K562 (cell line): Measurements from ENCODE around the gene MAST4.

Experiments used
- FOXM1 ChIP-seq, 2 experiments: fragments of 450-650 bp in 1 of 2; sonication (generic) in 1 of 2; formaldehyde crosslinking in 1 of 2; IDR thresholded peaks; 2 replicates each; pipeline versions ENCODE4 v1.6.1 to v1.9.0; 2017 to 2022; ENCODE audit warnings: low read depth in 2 of 2, mild to moderate bottlenecking in 2 of 2, missing genetic modification reagents in 1 of 2, moderate library complexity in 1 of 2
- HDAC2 ChIP-seq: fragments of 450-650 bp; IDR thresholded peaks from 2 replicates; pipeline ENCODE4 v1.6.1; 2016; ENCODE audit warnings: mild to moderate bottlenecking
- HIVEP1 ChIP-seq: fragments of 250-450 bp; sonication (Bioruptor Pico); IDR thresholded peaks from 2 replicates; pipeline ENCODE4 v1.4.0; 2020; ENCODE audit warnings: mild to moderate bottlenecking
- MEF2A ChIP-seq: IDR thresholded peaks from 2 replicates; pipeline ENCODE4 v1.6.1; 2011; ENCODE audit warnings: low read depth, mild to moderate bottlenecking, low read length, moderate library complexity; ENCODE audit not compliant: control insufficient read depth
- POLR2A ChIP-seq: fragments of 450-650 bp; conservative IDR thresholded peaks from 2 replicates; pipeline ENCODE4 v1.6.1; 2016
- RBBP5 ChIP-seq: fragments of 200-600 bp; sonication (generic); IDR thresholded peaks from 2 replicates; pipeline ENCODE4 v1.6.1; 2012; ENCODE audit warnings: borderline replicate concordance, mild to moderate bottlenecking, low read length, control low read depth, inconsistent platforms; ENCODE audit not compliant: insufficient read depth, poor library complexity, severe bottlenecking
- RBM15 ChIP-seq: fragments of 200-400 bp; formaldehyde crosslinking; IDR thresholded peaks from 2 replicates; pipeline ENCODE4 v1.6.1; 2018; ENCODE audit warnings: mild to moderate bottlenecking, low read length, moderate library complexity; ENCODE audit not compliant: insufficient read depth
- SMAD1 ChIP-seq: fragments of 150-350 bp; IDR thresholded peaks from 2 replicates; pipeline ENCODE4 v1.6.1; 2014; ENCODE audit warnings: low read length, low read depth; ENCODE audit not compliant: partially characterized antibody
- SMARCE1 ChIP-seq: fragments of 450-650 bp; IDR thresholded peaks from 2 replicates; pipeline ENCODE4 v1.7.1; 2016; ENCODE audit warnings: mild to moderate bottlenecking
- ZFP36 ChIP-seq: fragments of 150-350 bp; IDR thresholded peaks from 2 replicates; pipeline ENCODE4 v1.6.1; 2018; ENCODE audit warnings: low read length, low read depth; ENCODE audit not compliant: partially characterized antibody
- ZNF644 ChIP-seq: fragments of 200-800 bp; sonication (Bioruptor generic); IDR thresholded peaks from 2 replicates; pipeline ENCODE4 v1.6.1; 2016; ENCODE audit warnings: low read depth, missing genetic modification characterization, missing compliant biosample characterization
- TF ChIP-seq, protein P1 (sequence below): fragments of 200-800 bp; sonication (Bioruptor generic); IDR thresholded peaks from 2 replicates; pipeline ENCODE4 v1.6.1; 2016; ENCODE audit warnings: missing genetic modification characterization, missing compliant biosample characterization
- TF ChIP-seq, protein P2 (sequence below): fragments of 250-450 bp; sonication (Bioruptor Pico); IDR thresholded peaks from 2 replicates; pipeline ENCODE4 v1.4.0; 2020; ENCODE audit warnings: mild to moderate bottlenecking, moderate library complexity

DNA sequence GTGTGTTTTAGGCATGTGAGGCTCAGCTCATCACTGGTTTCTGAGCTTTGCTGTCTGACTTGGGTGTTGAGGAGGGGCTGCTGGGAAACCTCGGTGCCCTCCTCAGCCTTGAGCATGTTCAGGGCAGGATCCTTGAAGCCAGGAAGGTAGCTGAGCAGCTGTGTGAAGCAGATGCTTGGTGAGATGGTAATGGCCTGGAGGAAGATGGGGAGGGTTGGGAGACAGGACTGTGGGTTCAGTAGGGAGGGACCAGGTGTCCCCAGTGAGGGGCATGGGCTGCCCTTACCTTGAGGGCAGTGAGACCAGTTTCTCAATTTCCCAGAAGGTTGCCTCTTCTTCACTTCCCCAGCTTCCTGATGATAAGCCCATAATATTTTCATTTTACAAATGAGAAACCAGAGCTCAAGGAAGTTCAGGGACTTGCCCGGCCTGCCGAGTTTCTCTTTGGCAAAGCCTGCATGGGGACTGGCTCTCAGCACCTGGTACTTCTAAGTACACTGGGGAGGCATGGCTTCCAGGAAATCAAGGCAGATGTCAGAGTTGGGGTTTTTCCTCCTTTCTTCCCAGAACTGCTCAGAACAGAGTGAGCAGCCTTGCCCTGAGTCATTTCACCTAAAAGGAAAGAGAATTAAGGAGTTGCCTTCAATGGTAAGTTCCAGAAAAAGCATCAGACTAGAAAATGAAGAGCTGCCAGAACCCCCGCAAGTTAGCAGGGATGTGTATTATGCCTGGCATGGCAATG lies 225.7 kb downstream of the MAST4 start:
- no peak for TF ChIP-seq SMAD1
- TF ChIP-seq RBBP5 = no peak
- TF ChIP-seq, protein P1, sequence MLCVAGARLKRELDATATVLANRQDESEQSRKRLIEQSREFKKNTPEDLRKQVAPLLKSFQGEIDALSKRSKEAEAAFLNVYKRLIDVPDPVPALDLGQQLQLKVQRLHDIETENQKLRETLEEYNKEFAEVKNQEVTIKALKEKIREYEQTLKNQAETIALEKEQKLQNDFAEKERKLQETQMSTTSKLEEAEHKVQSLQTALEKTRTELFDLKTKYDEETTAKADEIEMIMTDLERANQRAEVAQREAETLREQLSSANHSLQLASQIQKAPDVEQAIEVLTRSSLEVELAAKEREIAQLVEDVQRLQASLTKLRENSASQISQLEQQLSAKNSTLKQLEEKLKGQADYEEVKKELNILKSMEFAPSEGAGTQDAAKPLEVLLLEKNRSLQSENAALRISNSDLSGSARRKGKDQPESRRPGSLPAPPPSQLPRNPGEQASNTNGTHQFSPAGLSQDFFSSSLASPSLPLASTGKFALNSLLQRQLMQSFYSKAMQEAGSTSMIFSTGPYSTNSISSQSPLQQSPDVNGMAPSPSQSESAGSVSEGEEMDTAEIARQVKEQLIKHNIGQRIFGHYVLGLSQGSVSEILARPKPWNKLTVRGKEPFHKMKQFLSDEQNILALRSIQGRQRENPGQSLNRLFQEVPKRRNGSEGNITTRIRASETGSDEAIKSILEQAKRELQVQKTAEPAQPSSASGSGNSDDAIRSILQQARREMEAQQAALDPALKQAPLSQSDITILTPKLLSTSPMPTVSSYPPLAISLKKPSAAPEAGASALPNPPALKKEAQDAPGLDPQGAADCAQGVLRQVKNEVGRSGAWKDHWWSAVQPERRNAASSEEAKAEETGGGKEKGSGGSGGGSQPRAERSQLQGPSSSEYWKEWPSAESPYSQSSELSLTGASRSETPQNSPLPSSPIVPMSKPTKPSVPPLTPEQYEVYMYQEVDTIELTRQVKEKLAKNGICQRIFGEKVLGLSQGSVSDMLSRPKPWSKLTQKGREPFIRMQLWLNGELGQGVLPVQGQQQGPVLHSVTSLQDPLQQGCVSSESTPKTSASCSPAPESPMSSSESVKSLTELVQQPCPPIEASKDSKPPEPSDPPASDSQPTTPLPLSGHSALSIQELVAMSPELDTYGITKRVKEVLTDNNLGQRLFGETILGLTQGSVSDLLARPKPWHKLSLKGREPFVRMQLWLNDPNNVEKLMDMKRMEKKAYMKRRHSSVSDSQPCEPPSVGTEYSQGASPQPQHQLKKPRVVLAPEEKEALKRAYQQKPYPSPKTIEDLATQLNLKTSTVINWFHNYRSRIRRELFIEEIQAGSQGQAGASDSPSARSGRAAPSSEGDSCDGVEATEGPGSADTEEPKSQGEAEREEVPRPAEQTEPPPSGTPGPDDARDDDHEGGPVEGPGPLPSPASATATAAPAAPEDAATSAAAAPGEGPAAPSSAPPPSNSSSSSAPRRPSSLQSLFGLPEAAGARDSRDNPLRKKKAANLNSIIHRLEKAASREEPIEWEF (CRISPR knock-in tag) = no peak
- TF ChIP-seq POLR2A = no peak
- TF ChIP-seq HIVEP1 (CRISPR knock-in tag) = no peak
- no peak for TF ChIP-seq RBM15
- TF ChIP-seq HDAC2 = no peak
- no peak for TF ChIP-seq MEF2A
- no peak for TF ChIP-seq ZNF644 (tag)
- TF ChIP-seq FOXM1 (IDR thresholded peaks at IDR 0.05; ENCODE audit: low read depth) = no peak
- TF ChIP-seq FOXM1 (CRISPR knock-in tag; IDR thresholded peaks at IDR 0.05; ENCODE audit: low read depth) = no peak
- TF ChIP-seq, protein P2, sequence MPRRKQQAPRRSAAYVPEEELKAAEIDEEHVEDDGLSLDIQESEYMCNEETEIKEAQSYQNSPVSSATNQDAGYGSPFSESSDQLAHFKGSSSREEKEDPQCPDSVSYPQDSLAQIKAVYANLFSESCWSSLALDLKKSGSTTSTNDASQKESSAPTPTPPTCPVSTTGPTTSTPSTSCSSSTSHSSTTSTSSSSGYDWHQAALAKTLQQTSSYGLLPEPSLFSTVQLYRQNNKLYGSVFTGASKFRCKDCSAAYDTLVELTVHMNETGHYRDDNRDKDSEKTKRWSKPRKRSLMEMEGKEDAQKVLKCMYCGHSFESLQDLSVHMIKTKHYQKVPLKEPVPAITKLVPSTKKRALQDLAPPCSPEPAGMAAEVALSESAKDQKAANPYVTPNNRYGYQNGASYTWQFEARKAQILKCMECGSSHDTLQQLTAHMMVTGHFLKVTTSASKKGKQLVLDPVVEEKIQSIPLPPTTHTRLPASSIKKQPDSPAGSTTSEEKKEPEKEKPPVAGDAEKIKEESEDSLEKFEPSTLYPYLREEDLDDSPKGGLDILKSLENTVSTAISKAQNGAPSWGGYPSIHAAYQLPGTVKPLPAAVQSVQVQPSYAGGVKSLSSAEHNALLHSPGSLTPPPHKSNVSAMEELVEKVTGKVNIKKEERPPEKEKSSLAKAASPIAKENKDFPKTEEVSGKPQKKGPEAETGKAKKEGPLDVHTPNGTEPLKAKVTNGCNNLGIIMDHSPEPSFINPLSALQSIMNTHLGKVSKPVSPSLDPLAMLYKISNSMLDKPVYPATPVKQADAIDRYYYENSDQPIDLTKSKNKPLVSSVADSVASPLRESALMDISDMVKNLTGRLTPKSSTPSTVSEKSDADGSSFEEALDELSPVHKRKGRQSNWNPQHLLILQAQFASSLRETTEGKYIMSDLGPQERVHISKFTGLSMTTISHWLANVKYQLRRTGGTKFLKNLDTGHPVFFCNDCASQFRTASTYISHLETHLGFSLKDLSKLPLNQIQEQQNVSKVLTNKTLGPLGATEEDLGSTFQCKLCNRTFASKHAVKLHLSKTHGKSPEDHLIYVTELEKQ (CRISPR knock-in tag) = no peak
- TF ChIP-seq ZFP36 = no peak
- TF ChIP-seq SMARCE1 = no peak
